SU-DHL-6 (cell line): ENCODE data around the gene RPS6KA1.

ENCODE experiments used
- H2AFZ ChIP-seq: fragments of 200-600 bp; sonication (generic); 2 replicates; pipeline ENCODE4 v1.6.1; 2014; ENCODE audit warnings: low read depth, mild to moderate bottlenecking, moderate library complexity, mixed read lengths, antibody characterized with exemption, low read length; ENCODE audit not compliant: severe bottlenecking
- H3F3A ChIP-seq: fragments of 200-600 bp; shearing (Covaris generic); 2 replicates; pipeline ENCODE4 v1.6.0; 2016; ENCODE audit warnings: antibody characterized with exemption, mild to moderate bottlenecking; ENCODE audit not compliant: insufficient read depth
- H3K27ac ChIP-seq: fragments of 200-600 bp; sonication (generic); 2 replicates; pipeline ENCODE4 v1.5.1; 2016; ENCODE audit warnings: low read depth, mild to moderate bottlenecking, low read length, moderate library complexity, mixed read lengths
- H3K27me3 ChIP-seq: fragments of 200-600 bp; sonication (generic), shearing (Covaris generic); 2 replicates; pipeline ENCODE4 v1.6.0; 2014; ENCODE audit warnings: mild to moderate bottlenecking, low read length
- H3K36me3 ChIP-seq: fragments of 200-600 bp; sonication (generic); 2 replicates; pipeline ENCODE4 v1.6.1; 2014; ENCODE audit warnings: mild to moderate bottlenecking, low read length, mixed read lengths
- H3K4me2 ChIP-seq: fragments of 300-600, 200-600 bp; shearing (Covaris generic), sonication (generic); 2 replicates; pipeline ENCODE4 v1.6.0; 2014; ENCODE audit warnings: low read length, low read depth, mild to moderate bottlenecking; ENCODE audit not compliant: poor library complexity, severe bottlenecking
- H3K4me3 ChIP-seq: fragments of 200-600 bp; sonication (generic); 2 replicates; pipeline ENCODE4 v1.5.1; 2014; ENCODE audit warnings: antibody characterized with exemption, low read length, mild to moderate bottlenecking, mixed read lengths; ENCODE audit not compliant: insufficient read depth, poor library complexity, severe bottlenecking
- H3K79me2 ChIP-seq: fragments of 200-600 bp; sonication (generic); 2 replicates; pipeline ENCODE4 v1.6.1; 2014; ENCODE audit warnings: mild to moderate bottlenecking, low read length, moderate library complexity; ENCODE audit not compliant: insufficient read depth
- H3K9ac ChIP-seq: fragments of 200-600 bp; sonication (generic); 2 replicates; pipeline ENCODE4 v1.7.0; 2014; ENCODE audit warnings: mild to moderate bottlenecking, low read length
- H3K9me2 ChIP-seq: fragments of 200-600 bp; sonication (generic); replicated peaks from 2 replicates; pipeline ENCODE4 v1.6.1; 2014; ENCODE audit warnings: low read length; ENCODE audit not compliant: insufficient read depth
- H3K9me3 ChIP-seq: fragments of 200-600 bp; sonication (generic); 2 replicates; pipeline ENCODE4 v1.6.1; 2014; ENCODE audit warnings: low read length, mixed read lengths; ENCODE audit not compliant: insufficient read depth
- H4K20me1 ChIP-seq: fragments of 200-600 bp; sonication (generic); 2 replicates; pipeline ENCODE4 v1.6.1; 2014; ENCODE audit warnings: low read depth, mild to moderate bottlenecking, antibody characterized with exemption, low read length, moderate library complexity, mixed read lengths
- EZH2phosphoT487 ChIP-seq: fragments of 200-600 bp; sonication (generic), shearing (Covaris generic); conservative IDR thresholded peaks from 2 replicates; pipeline ENCODE4 v1.6.1; 2018; ENCODE audit warnings: mild to moderate bottlenecking, antibody characterized with exemption, low read length, moderate library complexity, mixed read lengths
- TF ChIP-seq, protein P1 (sequence below): fragments of 200-600 bp; sonication (generic); IDR thresholded peaks from one replicate; pipeline ENCODE4 v1.5.1; 2017; ENCODE audit warnings: antibody characterized with exemption, mild to moderate bottlenecking, low read length, moderate library complexity; ENCODE audit not compliant: insufficient read depth, poor library complexity, severe bottlenecking

Gene RPS6KA1

DNA sequence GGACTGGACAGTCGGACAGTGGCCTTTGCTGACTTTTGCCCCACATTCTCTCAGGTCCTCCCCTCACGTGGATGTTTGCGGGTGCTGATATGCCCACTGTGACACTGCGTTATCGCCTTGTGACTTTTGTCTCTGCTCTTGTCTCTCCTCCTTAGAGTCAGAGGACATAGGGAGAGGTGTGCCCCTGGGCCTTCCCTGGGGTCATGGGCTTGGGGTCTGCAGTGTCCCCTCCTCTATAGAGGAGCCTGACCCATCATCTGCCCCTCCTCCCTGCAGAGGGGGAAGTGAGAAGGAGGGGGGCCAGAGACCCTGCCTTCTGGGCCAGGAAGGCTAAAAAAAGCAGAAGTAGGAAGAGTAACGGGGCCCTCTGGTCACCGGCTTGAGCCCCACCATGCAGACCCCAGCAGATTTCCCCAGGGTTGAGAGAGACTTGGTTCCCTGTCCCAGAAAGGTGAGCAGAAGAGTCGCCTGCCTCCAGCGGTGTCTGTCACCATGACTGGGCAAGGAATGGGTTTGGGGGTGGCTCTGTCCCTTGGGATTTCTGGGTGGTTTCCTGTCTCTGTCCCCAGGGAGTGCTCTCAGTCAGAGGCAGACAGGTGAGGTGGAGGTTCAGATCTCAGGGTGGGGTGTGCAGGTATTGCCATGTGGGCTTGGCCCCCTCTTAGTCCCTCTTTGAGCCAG lies 13.3 kb downstream of the RPS6KA1 start:
- Histone ChIP-seq H3K4me3 (peak overlapping the region; percentile 45), H3K27me3 (no peaks in the 10 kb centered on the region), H4K20me1 (no peaks in the 10 kb centered on the region), H3K79me2 (peaks cover 20% of the 10 kb centered on the region), H3K9ac (peak overlapping the region; percentile 66), H3K9me3 (no peaks in the 10 kb centered on the region), H3K9me2 (no peaks in the 10 kb centered on the region), H3F3A (peaks cover 52% of the 10 kb centered on the region), H2AFZ (no peak overlapping the region), H3K4me2 (peak overlapping the region; percentile 74), H3K27ac (peak overlapping the region; percentile 96), H3K36me3 (no peaks in the 10 kb centered on the region)
- TF ChIP-seq EZH2phosphoT487, result no peak
- TF ChIP-seq, protein P1, sequence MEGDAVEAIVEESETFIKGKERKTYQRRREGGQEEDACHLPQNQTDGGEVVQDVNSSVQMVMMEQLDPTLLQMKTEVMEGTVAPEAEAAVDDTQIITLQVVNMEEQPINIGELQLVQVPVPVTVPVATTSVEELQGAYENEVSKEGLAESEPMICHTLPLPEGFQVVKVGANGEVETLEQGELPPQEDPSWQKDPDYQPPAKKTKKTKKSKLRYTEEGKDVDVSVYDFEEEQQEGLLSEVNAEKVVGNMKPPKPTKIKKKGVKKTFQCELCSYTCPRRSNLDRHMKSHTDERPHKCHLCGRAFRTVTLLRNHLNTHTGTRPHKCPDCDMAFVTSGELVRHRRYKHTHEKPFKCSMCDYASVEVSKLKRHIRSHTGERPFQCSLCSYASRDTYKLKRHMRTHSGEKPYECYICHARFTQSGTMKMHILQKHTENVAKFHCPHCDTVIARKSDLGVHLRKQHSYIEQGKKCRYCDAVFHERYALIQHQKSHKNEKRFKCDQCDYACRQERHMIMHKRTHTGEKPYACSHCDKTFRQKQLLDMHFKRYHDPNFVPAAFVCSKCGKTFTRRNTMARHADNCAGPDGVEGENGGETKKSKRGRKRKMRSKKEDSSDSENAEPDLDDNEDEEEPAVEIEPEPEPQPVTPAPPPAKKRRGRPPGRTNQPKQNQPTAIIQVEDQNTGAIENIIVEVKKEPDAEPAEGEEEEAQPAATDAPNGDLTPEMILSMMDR, result no peak

DNA sequence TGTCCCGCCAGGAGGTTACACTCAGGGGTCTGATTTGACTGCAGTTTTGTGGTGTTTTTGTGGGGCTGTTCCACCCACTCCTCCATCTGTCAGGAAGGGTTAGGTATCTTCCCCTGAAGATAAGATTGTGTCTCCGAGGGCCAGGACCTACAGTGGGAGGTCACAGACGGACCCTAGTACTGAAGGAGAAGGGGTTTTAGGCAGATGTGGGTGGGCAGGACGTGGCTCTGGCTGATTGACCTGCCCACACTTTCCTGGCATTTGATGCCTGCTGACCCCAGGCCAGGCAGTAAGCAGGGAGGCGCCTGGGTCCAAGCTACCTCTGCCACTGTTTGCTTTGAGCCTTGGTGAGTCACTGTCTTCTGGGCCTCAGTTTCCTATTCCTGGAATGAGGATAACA lies 13.9 kb downstream of the RPS6KA1 start:
- H3K9ac ChIP-seq, result peak overlapping the region; percentile 66
- TF ChIP-seq EZH2phosphoT487, result no peak
- TF ChIP-seq, protein P1, result no peak
- H2AFZ ChIP-seq, result no peak overlapping the region
- peak overlapping the region; percentile 74 for H3K4me2 ChIP-seq
- no peaks in the 10 kb centered on the region for H3K9me3 ChIP-seq
- H3K36me3 ChIP-seq, result no peaks in the 10 kb centered on the region
- H3F3A ChIP-seq, result peaks cover 52% of the 10 kb centered on the region
- no peaks in the 10 kb centered on the region for H4K20me1 ChIP-seq
- H3K27me3 ChIP-seq, result no peaks in the 10 kb centered on the region
- peaks cover 24% of the 10 kb centered on the region for H3K79me2 ChIP-seq
- H3K4me3 ChIP-seq, result peak overlapping the region; percentile 45
- peak overlapping the region; percentile 96 for H3K27ac ChIP-seq
- no peaks in the 10 kb centered on the region for H3K9me2 ChIP-seq

DNA sequence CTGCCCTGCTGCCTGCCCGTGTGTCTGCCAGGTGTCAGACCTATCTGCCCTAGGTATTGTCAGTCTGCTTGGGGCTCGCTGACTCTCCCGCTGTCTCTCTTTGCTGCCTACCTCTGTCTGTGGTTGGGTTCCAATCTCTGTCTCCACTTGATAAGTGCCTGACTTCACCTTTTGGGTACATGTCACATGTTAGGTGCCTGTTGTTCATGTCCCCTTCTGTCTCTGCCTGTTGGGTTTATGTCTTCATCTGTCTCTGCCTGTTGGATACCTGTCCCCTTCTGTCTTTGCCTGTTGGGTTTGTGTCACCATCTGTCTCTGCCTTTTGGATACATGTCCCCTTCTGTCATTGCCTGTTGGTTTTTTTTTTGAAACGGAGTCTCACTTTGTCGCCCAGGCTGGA lies 14.6 kb downstream of the RPS6KA1 start:
- Histone ChIP-seq H3K79me2 (peaks cover 24% of the 10 kb centered on the region), H3K36me3 (no peaks in the 10 kb centered on the region), H3K4me3 (peak overlapping the region; percentile 45)

More for the DNA sequence above, 14.6 kb downstream of the RPS6KA1 start:
- no peaks in the 10 kb centered on the region for H3K27me3 ChIP-seq
- peak overlapping the region; percentile 66 for H3K9ac ChIP-seq
- no peaks in the 10 kb centered on the region for H3K9me3 ChIP-seq
- H3F3A ChIP-seq, result peaks cover 52% of the 10 kb centered on the region
- no peaks in the 10 kb centered on the region for H4K20me1 ChIP-seq
- H3K27ac ChIP-seq, result peak overlapping the region; percentile 96
- H3K4me2 ChIP-seq, result peak overlapping the region; percentile 74
- no peaks in the 10 kb centered on the region for H3K9me2 ChIP-seq
- no peak overlapping the region for H2AFZ ChIP-seq
- no peak for TF ChIP-seq EZH2phosphoT487
- TF ChIP-seq, protein P1, result no peak
